Measurements from ENCODE around the gene NEK8.
"Not testable (repeated sequence)": the region's sequence is repeated elsewhere in the genome, so short reads cannot be mapped to it uniquely, and the experiment has no call there.

The NEK8 gene

GRCh38 chr17:28720247-28720996 is 8.2 kb upstream of the NEK8 start:
- in situ Hi-C loops (cut with MboI; ENCODE audit: low pct_unique_long_range_greater_than_20kb, low sequenced_read_pairs, unreplicated experiment): no loop called here
- peak; percentile 3 for TF ChIP-seq CTCF (IDR thresholded peaks at IDR 0.05; ENCODE audit: extremely low read depth, insufficient read depth, missing control alignments)
- DNase-seq (ENCODE audit: low spot score): no peak

- in situ Hi-C loops (cut with MboI; ENCODE audit: low pct_unique_long_range_greater_than_20kb, low sequenced_read_pairs, unreplicated experiment); DNase-seq (ENCODE audit: low spot score): not testable (repeated sequence)
Observed at GRCh38 chr17:28720997-28721329, 7.6 kb upstream of the NEK8 start.

- no peak for TF ChIP-seq CTCF (IDR thresholded peaks at IDR 0.05; ENCODE audit: extremely low read depth, insufficient read depth, missing control alignments)
- in situ Hi-C loops (cut with MboI; ENCODE audit: low pct_unique_long_range_greater_than_20kb, low sequenced_read_pairs, unreplicated experiment): no loop called here
Observed at GRCh38 chr17:28722417-28723158, 6.0 kb upstream of the NEK8 start.

GRCh38 chr17:28723159-28723835 is 5.3 kb upstream of the NEK8 start:
- DNase-seq (ENCODE audit: low spot score): no peak
- in situ Hi-C loops (cut with MboI; ENCODE audit: low pct_unique_long_range_greater_than_20kb, low sequenced_read_pairs, unreplicated experiment): no loop called here
- TF ChIP-seq CTCF (IDR thresholded peaks at IDR 0.05; ENCODE audit: extremely low read depth, insufficient read depth, missing control alignments): no peak

More at GRCh38 chr17:28722417-28723158, 6.0 kb upstream of the NEK8 start:
- DNase-seq (ENCODE audit: low spot score): no peak

- DNase-seq (ENCODE audit: low spot score); in situ Hi-C loops (cut with MboI; ENCODE audit: low pct_unique_long_range_greater_than_20kb, low sequenced_read_pairs, unreplicated experiment): not testable (repeated sequence)
Observed at GRCh38 chr17:28723836-28724499, 4.6 kb upstream of the NEK8 start.

GRCh38 chr17:28724500-28725165 is 4.0 kb upstream of the NEK8 start:
- in situ Hi-C loops (cut with MboI; ENCODE audit: low pct_unique_long_range_greater_than_20kb, low sequenced_read_pairs, unreplicated experiment): no loop called here
- TF ChIP-seq CTCF (IDR thresholded peaks at IDR 0.05; ENCODE audit: extremely low read depth, insufficient read depth, missing control alignments): no peak
- DNase-seq (ENCODE audit: low spot score): no peak

GRCh38 chr17:28725166-28725659 is 3.4 kb upstream of the NEK8 start:
- no peak for DNase-seq (ENCODE audit: low spot score)
- TF ChIP-seq CTCF (IDR thresholded peaks at IDR 0.05; ENCODE audit: extremely low read depth, insufficient read depth, missing control alignments): no peak
- in situ Hi-C loops (cut with MboI; ENCODE audit: low pct_unique_long_range_greater_than_20kb, low sequenced_read_pairs, unreplicated experiment): no loop called here
